Stomach (tissue), 9 donors: Measurements from ENCODE around the gene PCDHGA7. TPM values are rescaled to one million over a fixed set of nuclear protein-coding genes. Genes with fewer than 3 reads are reported as not detected.
"Not testable (repeated sequence)": the region's sequence is repeated elsewhere in the genome, so short reads cannot be mapped to it uniquely, and the experiment has no call there.

Experiments used
- DNase-seq, 2 donors: peaks; one replicate each; pipeline versions ENCODE4 v3.0.0 to v3.0.0-alpha.2; 2013 to 2019
- H3K27ac ChIP-seq, 5 donors: fragments of 200-600 bp in 4 of 5; sonication (generic) in 4 of 5; one replicate each; pipeline ENCODE4 v1.5.1; 2013 to 2019; ENCODE audit warnings: mild to moderate bottlenecking in 1 of 5, moderate library complexity in 1 of 5
- H3K27me3 ChIP-seq, 3 donors: fragments of 200-600 bp; sonication (generic); one replicate each; pipeline ENCODE4 v1.5.1; 2017 to 2019; ENCODE audit warnings: mixed run types in 1 of 3
- H3K36me3 ChIP-seq, 4 donors: fragments of 200-600 bp; sonication (generic); 1 replicate in 3 of 4; 2 replicates in 1 of 4; pipeline ENCODE4 v1.5.1; 2016 to 2019
- H3K4me1 ChIP-seq, 4 donors: fragments of 200-600 bp; sonication (generic); one replicate each; pipeline ENCODE4 v1.5.1; 2016 to 2019
- H3K4me3 ChIP-seq, 4 donors: fragments of 200-600 bp; sonication (generic) in 3 of 4; one replicate each; pipeline ENCODE4 v1.5.1; 2016 to 2019; ENCODE audit warnings: mild to moderate bottlenecking in 1 of 4
- H3K9me3 ChIP-seq, 4 donors: fragments of 200-600 bp; sonication (generic); one replicate each; pipeline ENCODE4 v1.5.1; 2016 to 2019
- CTCF ChIP-seq, 7 experiments: fragments of 450-650 bp in 4 of 7; fragments of 200-600 bp in 3 of 7; sonication (generic) in 3 of 7; IDR thresholded peaks; one replicate each; pipeline ENCODE4 v1.5.1; 2016 to 2019; ENCODE audit warnings: antibody characterized with exemption in 7 of 7, control low read depth in 2 of 7, mild to moderate bottlenecking in 1 of 7
- EP300 ChIP-seq: sonication (generic); formaldehyde crosslinking; IDR thresholded peaks from one replicate; pipeline ENCODE4 v1.6.1; 2017; ENCODE audit warnings: antibody characterized with exemption
- POLR2A ChIP-seq, 4 donors: fragments of 450-650 bp; IDR thresholded peaks; one replicate each; pipeline ENCODE4 v1.6.1; 2016; ENCODE audit warnings: antibody characterized with exemption in 4 of 4, control low read depth in 2 of 4, mild to moderate bottlenecking in 1 of 4, moderate library complexity in 1 of 4
- POLR2AphosphoS5 ChIP-seq, 3 donors: sonication (generic); formaldehyde crosslinking; IDR thresholded peaks; one replicate each; pipeline ENCODE4 v1.6.1; 2016; ENCODE audit warnings: antibody characterized with exemption in 3 of 3
- WGBS, 5 donors: extraction: QIAGEN DNeasy Blood & Tissue Kit in 3 of 5; methylation state at CpG; one replicate each; pipeline versions ENCODE4 v1.1.5 to v1.1.7; 2013 to 2018; 5-methylcytosine and 5-hydroxymethylcytosine counted together
- intact Hi-C: fragments of 100-400 bp; cut with DNase I; formaldehyde crosslinking; loops from one replicate; pipeline ENCODE4 v1.15.1; 2023; ENCODE audit warnings: low total_unique reads
- polyA plus RNA-seq, 3 donors: library from polyadenylated mRNA; stranded (reverse); fragments of 200-250 nt; gene quantifications; one replicate each; pipeline ENCODE4 v1.2.3, GENCODE V29; 2013
- total RNA-seq, 5 donors: library from RNA; depleted of rRNA; stranded (reverse); fragments of >200 nt; gene quantifications; one replicate each; pipeline versions ENCODE4 v1.1.0 to v1.2.3, GENCODE V29; 2014 to 2016
- donor health status: healthy with polysubstance abuse.
- donor health status: Bipolar disorder and iron deficiency.
- donor health status: healthy.

Gene PCDHGA7
- total and polyA plus RNA-seq, 8 donors: 0.06 to 29.0 (median 1.0) TPM; not detected in 2

- no peak for TF ChIP-seq POLR2AphosphoS5 (IDR thresholded peaks at IDR 0.05)
- TF ChIP-seq POLR2A (IDR thresholded peaks at IDR 0.05): no peak
- TF ChIP-seq EP300: no peak
- TF ChIP-seq CTCF (IDR thresholded peaks at IDR 0.05): no peak
- Histone ChIP-seq H3K27ac (no peak overlapping the region), H3K9me3 (peaks cover 54 to 99% (median 94%) of the 10 kb centered on the region in 4 donors), H3K4me3 (peak overlapping the region in 2 of 4 donors; percentile 8 to 37), H3K27me3 (peaks cover 0 to 80% (median 37%) of the 10 kb centered on the region in 3 donors), H3K36me3 (peaks cover 0 to 18% (median 0%) of the 10 kb centered on the region in 4 donors), H3K4me1 (peaks cover 0 to 6% (median 0%) of the 10 kb centered on the region in 4 donors)
- WGBS, 5 donors: 25 to 39% (median 31%) methylated on average over 21 to 22 of the region's 22 CpGs
- intact Hi-C loops: no loop called here
- no peak for DNase-seq
These were observed 20.8 kb downstream of the PCDHGA7 start for GRCh38 chr5:141403387-141403786.

GRCh38 chr5:141407790-141408505, 25.4 kb downstream of the PCDHGA7 start, which contains the start of gene PCDHGB6:
TSS of gene PCDHGB6 (plus strand) at chr5:141408021. CDS start at chr5:141408203, 182 bp downstream.
- H3K36me3 ChIP-seq: peaks cover 0 to 13% (median 6%) of the 10 kb centered on the region in 4 donors
- peak in 3 of 7 experiments; percentile 23 to 30 (median 29) for TF ChIP-seq CTCF (IDR thresholded peaks at IDR 0.05)
- peaks cover 0 to 82% (median 44%) of the 10 kb centered on the region in 3 donors for H3K27me3 ChIP-seq
- peak in 1 of 2 donors; percentile 71 for DNase-seq
- H3K9me3 ChIP-seq: peaks cover 49 to 100% (median 95%) of the 10 kb centered on the region in 4 donors
- peak within 1 kb of the TSS; percentile 11 to 35 (median 20) for H3K4me3 ChIP-seq
- 9 to 14% (median 12%) methylated on average over 38 to 50 of the region's 51 CpGs for whole genome bisulfite sequencing, 5 donors
- H3K27ac ChIP-seq, intact Hi-C loops, H3K4me1 ChIP-seq: not testable (repeated sequence)

DNA sequence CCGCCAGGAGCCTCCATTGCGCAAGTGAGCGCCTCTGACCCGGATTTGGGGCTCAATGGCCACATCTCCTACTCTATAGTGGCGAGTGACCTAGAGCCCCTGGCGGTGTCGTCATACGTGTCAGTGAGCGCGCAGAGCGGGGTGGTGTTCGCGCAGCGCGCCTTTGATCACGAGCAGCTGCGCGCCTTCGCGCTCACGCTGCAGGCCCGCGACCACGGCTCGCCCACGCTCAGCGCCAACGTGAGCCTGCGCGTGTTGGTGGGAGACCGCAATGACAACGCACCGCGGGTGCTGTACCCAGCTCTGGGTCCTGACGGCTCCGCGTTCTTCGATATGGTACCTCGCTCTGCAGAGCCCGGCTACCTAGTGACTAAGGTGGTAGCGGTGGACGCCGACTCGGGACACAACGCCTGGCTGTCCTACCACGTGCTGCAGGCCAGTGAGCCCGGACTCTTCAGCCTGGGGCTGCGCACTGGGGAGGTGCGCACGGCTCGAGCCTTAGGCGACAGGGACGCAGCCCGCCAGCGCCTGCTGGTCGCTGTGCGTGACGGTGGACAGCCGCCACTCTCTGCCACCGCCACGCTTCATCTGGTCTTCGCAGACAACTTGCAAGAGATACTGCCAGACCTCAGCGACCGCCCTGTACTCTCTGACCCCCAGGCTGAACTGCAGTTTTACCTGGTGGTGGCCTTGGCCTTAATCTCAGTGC, 27.2 kb downstream of the PCDHGA7 start:
- 22 to 36% (median 24%) methylated on average over 13 to 64 of the region's 64 CpGs for WGBS, 5 donors
- TF ChIP-seq POLR2A (IDR thresholded peaks at IDR 0.05) (no peak), POLR2AphosphoS5 (IDR thresholded peaks at IDR 0.05) (no peak), CTCF (IDR thresholded peaks at IDR 0.05) (no peak), EP300 (no peak)
- Histone ChIP-seq H3K27ac (no peak overlapping the region), H3K4me3 (no peak overlapping the region), H3K9me3 (peaks cover 52 to 100% (median 95%) of the 10 kb centered on the region in 4 donors), H3K4me1 (peaks cover 0 to 10% (median 2%) of the 10 kb centered on the region in 4 donors), H3K27me3 (peaks cover 0 to 84% (median 37%) of the 10 kb centered on the region in 3 donors), H3K36me3 (peaks cover 0 to 18% (median 8%) of the 10 kb centered on the region in 4 donors)
- DNase-seq: no peak
- intact Hi-C loops: loop anchor here (10.0 kb wide), 1 partner anchor 115 kb away; no protein-coding TSS in a partner anchor

DNA sequence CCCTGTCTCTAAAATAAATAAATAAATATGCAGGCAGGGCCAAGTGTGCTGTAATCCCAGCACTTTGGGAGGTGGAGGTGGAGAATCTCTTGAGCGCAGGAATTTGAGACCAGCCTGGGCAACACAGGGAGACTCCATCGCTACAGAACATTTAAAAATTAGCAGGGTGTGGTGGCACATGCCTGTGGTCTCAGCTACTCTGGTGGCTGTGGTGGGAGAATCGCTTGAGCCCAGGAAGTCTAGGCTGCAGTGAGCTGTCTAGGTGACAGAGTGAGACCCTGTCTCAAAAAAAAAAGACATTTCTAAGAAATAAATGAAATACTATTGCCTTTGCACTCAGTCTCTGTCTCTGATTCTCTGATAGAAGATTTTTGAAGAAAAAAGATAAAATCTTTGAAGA, 29.0 kb downstream of the PCDHGA7 start:
- H3K27ac ChIP-seq: no peak overlapping the region
- intact Hi-C loops: loop anchor here (10.0 kb wide), 1 partner anchor 113 kb away; no protein-coding TSS in a partner anchor
- peaks cover 0 to 14% (median 8%) of the 10 kb centered on the region in 4 donors for H3K36me3 ChIP-seq
- no peak for TF ChIP-seq CTCF (IDR thresholded peaks at IDR 0.05)
- TF ChIP-seq POLR2AphosphoS5 (IDR thresholded peaks at IDR 0.05): no peak
- TF ChIP-seq EP300: no peak
- no peak for TF ChIP-seq POLR2A (IDR thresholded peaks at IDR 0.05)
- peaks cover 0 to 15% (median 2%) of the 10 kb centered on the region in 4 donors for H3K4me1 ChIP-seq
- H3K9me3 ChIP-seq: peaks cover 50 to 99% (median 91%) of the 10 kb centered on the region in 4 donors
- peaks cover 0 to 79% (median 34%) of the 10 kb centered on the region in 3 donors for H3K27me3 ChIP-seq
- no peak for DNase-seq
- 47 to 64% (median 53%) methylated on average over 3 of the region's 3 CpGs for WGBS, 5 donors
- no peak overlapping the region for H3K4me3 ChIP-seq
